RWPE2 (cell line): ENCODE results near the gene SLC7A7.

Experiments
- ATAC-seq: fragments of 200-7000 bp; cut with Tn5 transposase; 3 replicates; pipeline ENCODE4 v1.9.1; 2021; ENCODE audit warnings: low read depth
- DNase-seq: peaks from one replicate; pipeline ENCODE4 v3.0.0-alpha.2; 2020; ENCODE audit warnings: low spot score
- H3K27ac ChIP-seq: fragments of 450-650 bp; 2 replicates; pipeline ENCODE4 v1.5.1; 2017; ENCODE audit warnings: mild to moderate bottlenecking; ENCODE audit not compliant: poor library complexity, severe bottlenecking
- H3K27me3 ChIP-seq: fragments of 250-450 bp; sonication (Bioruptor Pico); 2 replicates; pipeline ENCODE4 v1.5.1; 2021; ENCODE audit warnings: mild to moderate bottlenecking, moderate library complexity; ENCODE audit not compliant: insufficient read depth, poor library complexity, severe bottlenecking
- H3K36me3 ChIP-seq: fragments of 250-450 bp; sonication (Bioruptor Pico); 2 replicates; pipeline ENCODE4 v1.5.1; 2020; ENCODE audit warnings: low read depth, mild to moderate bottlenecking, moderate library complexity
- H3K4me1 ChIP-seq: fragments of 250-450 bp; sonication (Bioruptor Pico); 2 replicates; pipeline ENCODE4 v1.5.1; 2021; ENCODE audit warnings: mild to moderate bottlenecking, moderate library complexity; ENCODE audit not compliant: insufficient read depth, poor library complexity, severe bottlenecking
- H3K4me3 ChIP-seq: fragments of 250-450 bp; sonication (Bioruptor Pico); 2 replicates; pipeline ENCODE4 v1.5.1; 2021; ENCODE audit warnings: mild to moderate bottlenecking, moderate library complexity; ENCODE audit not compliant: severe bottlenecking
- H3K9me3 ChIP-seq: fragments of 250-450 bp; sonication (Bioruptor Pico); 2 replicates; pipeline ENCODE4 v1.5.1; 2021; ENCODE audit warnings: mild to moderate bottlenecking, moderate library complexity; ENCODE audit not compliant: severe bottlenecking
- TF ChIP-seq, protein P1 (sequence below): fragments of 450-650 bp; IDR thresholded peaks from one replicate; pipeline ENCODE4 v1.5.1; 2017; ENCODE audit warnings: mild to moderate bottlenecking, moderate library complexity; ENCODE audit not compliant: poor library complexity, severe bottlenecking

Gene SLC7A7

GRCh38 chr14:22768947-22769346 is 46.3 kb downstream of the SLC7A7 start:
- no peaks in the 10 kb centered on the region for H3K9me3 ChIP-seq
- no peaks in the 10 kb centered on the region for H3K27me3 ChIP-seq
- H3K36me3 ChIP-seq, result peaks cover 43% of the 10 kb centered on the region
- TF ChIP-seq, protein P1, sequence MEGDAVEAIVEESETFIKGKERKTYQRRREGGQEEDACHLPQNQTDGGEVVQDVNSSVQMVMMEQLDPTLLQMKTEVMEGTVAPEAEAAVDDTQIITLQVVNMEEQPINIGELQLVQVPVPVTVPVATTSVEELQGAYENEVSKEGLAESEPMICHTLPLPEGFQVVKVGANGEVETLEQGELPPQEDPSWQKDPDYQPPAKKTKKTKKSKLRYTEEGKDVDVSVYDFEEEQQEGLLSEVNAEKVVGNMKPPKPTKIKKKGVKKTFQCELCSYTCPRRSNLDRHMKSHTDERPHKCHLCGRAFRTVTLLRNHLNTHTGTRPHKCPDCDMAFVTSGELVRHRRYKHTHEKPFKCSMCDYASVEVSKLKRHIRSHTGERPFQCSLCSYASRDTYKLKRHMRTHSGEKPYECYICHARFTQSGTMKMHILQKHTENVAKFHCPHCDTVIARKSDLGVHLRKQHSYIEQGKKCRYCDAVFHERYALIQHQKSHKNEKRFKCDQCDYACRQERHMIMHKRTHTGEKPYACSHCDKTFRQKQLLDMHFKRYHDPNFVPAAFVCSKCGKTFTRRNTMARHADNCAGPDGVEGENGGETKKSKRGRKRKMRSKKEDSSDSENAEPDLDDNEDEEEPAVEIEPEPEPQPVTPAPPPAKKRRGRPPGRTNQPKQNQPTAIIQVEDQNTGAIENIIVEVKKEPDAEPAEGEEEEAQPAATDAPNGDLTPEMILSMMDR, result no peak
- peaks cover 9% of the 10 kb centered on the region for H3K4me1 ChIP-seq
- ATAC-seq (no peak), DNase-seq (no peak)
- no peak overlapping the region for H3K4me3 ChIP-seq
- H3K27ac ChIP-seq, result no peak overlapping the region

GRCh38 chr14:22767323-22767589 is 48.0 kb downstream of the SLC7A7 start:
- ATAC-seq, result no peak

GRCh38 chr14:22766457-22767322 is 48.5 kb downstream of the SLC7A7 start, which contains the start of gene OXA1L:
Gene OXA1L (plus strand): TSS chr14:22766688. CDS start chr14:22766702, 14 bp downstream.
- no peaks in the 10 kb centered on the region for H3K9me3 ChIP-seq
- DNase-seq (peak; percentile 99), ATAC-seq (peak; percentile 86)
- TF ChIP-seq, protein P1, result no peak
- no peaks in the 10 kb centered on the region for H3K27me3 ChIP-seq
- peak within 1 kb of the TSS; percentile 45 for H3K27ac ChIP-seq
- peaks cover 9% of the 10 kb centered on the region for H3K4me1 ChIP-seq
- peak within 1 kb of the TSS; percentile 82 for H3K4me3 ChIP-seq
- H3K36me3 ChIP-seq, result peaks cover 41% of the 10 kb centered on the region

More at GRCh38 chr14:22767323-22767589, 48.0 kb downstream of the SLC7A7 start:
- Histone ChIP-seq H3K9me3 (no peaks in the 10 kb centered on the region), H3K27ac (peak overlapping the region; percentile 45), H3K27me3 (no peaks in the 10 kb centered on the region), H3K4me1 (peaks cover 9% of the 10 kb centered on the region), H3K36me3 (peaks cover 43% of the 10 kb centered on the region), H3K4me3 (peak overlapping the region; percentile 82)
- TF ChIP-seq, protein P1, result no peak
- DNase-seq, result no peak

GRCh38 chr14:22764382-22764781 is 50.9 kb downstream of the SLC7A7 start:
- ATAC-seq, result no peak

More at GRCh38 chr14:22764382-22764781, 50.9 kb downstream of the SLC7A7 start:
- Histone ChIP-seq H3K27me3 (no peaks in the 10 kb centered on the region), H3K9me3 (no peaks in the 10 kb centered on the region), H3K4me3 (no peak overlapping the region), H3K27ac (no peak overlapping the region), H3K36me3 (peaks cover 18% of the 10 kb centered on the region), H3K4me1 (peaks cover 9% of the 10 kb centered on the region)
- TF ChIP-seq, protein P1, result no peak
- DNase-seq, result no peak
